Measurements from ENCODE around the gene CENPN. TPM values are rescaled to one million over a fixed set of nuclear protein-coding genes. Genes with fewer than 3 reads are reported as not detected.

The CENPN gene
- total RNA-seq, 1 experiment from 2014 or later: 78.6 TPM

DNA sequence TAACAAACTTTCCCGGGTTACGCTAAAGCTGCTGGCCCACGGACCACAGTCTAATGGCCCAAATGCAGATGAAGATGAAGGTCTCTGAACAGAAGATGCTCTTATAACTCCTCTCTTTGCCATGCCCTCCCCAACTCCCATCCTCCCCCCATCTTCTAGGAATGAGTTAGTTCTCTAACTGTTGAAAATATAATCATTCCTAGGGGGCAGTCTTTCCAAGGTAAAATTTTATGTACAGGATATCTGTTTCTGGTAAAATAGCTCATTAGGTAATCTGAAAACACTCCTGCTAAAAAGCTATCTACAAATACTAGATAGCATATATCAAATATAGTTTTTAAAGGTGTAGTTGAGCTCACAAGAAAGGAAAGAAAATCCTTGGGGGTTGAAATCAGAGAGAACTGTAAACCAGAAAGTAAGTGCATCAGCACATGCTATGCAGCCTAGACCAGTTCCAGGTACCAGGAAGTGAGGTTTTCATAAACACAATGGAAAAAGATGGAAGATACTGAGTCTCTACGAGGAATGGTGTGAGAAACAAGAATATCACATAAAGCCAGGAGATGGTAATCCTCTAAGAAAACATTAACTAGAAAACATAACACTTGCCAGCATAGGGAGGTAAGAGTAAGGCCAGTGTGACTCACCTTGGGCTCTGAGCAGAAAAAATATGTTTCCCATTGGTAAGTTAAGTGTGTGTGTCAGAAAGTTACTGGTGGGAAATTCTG is 38.5 kb upstream of the CENPN start:
- Histone ChIP-seq H3K27me3 (ENCODE audit: insufficient read depth, low read length) (no peaks in the 10 kb centered on the region), H3K27ac (ENCODE audit: insufficient read length, low read depth, low read length) (no peak overlapping the region), H2BK15ac (ENCODE audit: low read depth, low read length) (no peak overlapping the region), H3K18ac (ENCODE audit: insufficient read length, low read depth, low read length) (no peak overlapping the region), H3K79me1 (ENCODE audit: insufficient read depth, low read depth, low read length, poor library complexity, severe bottlenecking) (no peaks in the 10 kb centered on the region), H3T11ph (ENCODE audit: low read length) (no peak overlapping the region), H2BK120ac (ENCODE audit: low read depth, low read length, poor library complexity, severe bottlenecking) (no peak overlapping the region), H3K9me3 (ENCODE audit: control insufficient read depth, low read depth, low read length) (no peaks in the 10 kb centered on the region), H3K9ac (ENCODE audit: extremely low read depth, insufficient read length, low read length) (no peak overlapping the region), H2AFZ (ENCODE audit: low read length) (no peak overlapping the region), H3K4ac (ENCODE audit: low read depth, low read length) (no peak overlapping the region), H3K23me2 (ENCODE audit: insufficient read length, low read depth, low read length, poor library complexity, severe bottlenecking) (no peaks in the 10 kb centered on the region), H3K4me1 (ENCODE audit: insufficient read depth, low read length) (no peaks in the 10 kb centered on the region), H4K5ac (ENCODE audit: insufficient read length, low read depth, low read length) (no peak overlapping the region), H3K79me2 (ENCODE audit: insufficient read depth, low read length) (no peaks in the 10 kb centered on the region), H2AK5ac (ENCODE audit: insufficient read length, low read length) (no peak overlapping the region), H3K23ac (ENCODE audit: insufficient read length, low read depth, low read length) (no peak overlapping the region), H4K20me1 (ENCODE audit: control insufficient read depth, insufficient read depth, insufficient read length) (peaks cover 2% of the 10 kb centered on the region), H2BK5ac (ENCODE audit: insufficient read length, low read length) (no peak overlapping the region), H2BK12ac (ENCODE audit: insufficient read length, low read depth, low read length) (no peak overlapping the region), H3K14ac (ENCODE audit: insufficient read depth, low read length) (no peak overlapping the region), H3K4me2 (ENCODE audit: insufficient read depth, insufficient read length, low read length) (no peak overlapping the region), H3K56ac (ENCODE audit: insufficient read length, low read depth, low read length) (no peak overlapping the region), H4K91ac (ENCODE audit: insufficient read length, low read depth, low read length) (no peak overlapping the region), H4K8ac (replicated peaks; ENCODE audit: insufficient read length, low read depth, low read length) (no peak overlapping the region), H2BK20ac (ENCODE audit: low read depth, low read length, poor library complexity, severe bottlenecking) (no peak overlapping the region)
- Mint-ChIP-seq H3K36me3 (ENCODE audit: insufficient read depth in 1 of 3, low read depth in 3 of 3) (peaks cover 0 to 3% (median 2%) of the 10 kb centered on the region in 3 experiments; a peak in 2 of 7 replicates), H3K4me1 (no peaks in the 10 kb centered on the region), H3K27ac (no peak overlapping the region; a peak in 1 of 7 replicates), H3K27me3 (ENCODE audit: low read depth) (no peaks in the 10 kb centered on the region), H3K4me3 (no peak overlapping the region), H3K9me3 (no peaks in the 10 kb centered on the region)
- WGBS (ENCODE audit: extremely low coverage, insufficient read length, low lambda C conversion rate): no CpG with 5 or more reads among the region's 4 CpGs
- no peak for DNase-seq
- TF ChIP-seq, protein P1, sequence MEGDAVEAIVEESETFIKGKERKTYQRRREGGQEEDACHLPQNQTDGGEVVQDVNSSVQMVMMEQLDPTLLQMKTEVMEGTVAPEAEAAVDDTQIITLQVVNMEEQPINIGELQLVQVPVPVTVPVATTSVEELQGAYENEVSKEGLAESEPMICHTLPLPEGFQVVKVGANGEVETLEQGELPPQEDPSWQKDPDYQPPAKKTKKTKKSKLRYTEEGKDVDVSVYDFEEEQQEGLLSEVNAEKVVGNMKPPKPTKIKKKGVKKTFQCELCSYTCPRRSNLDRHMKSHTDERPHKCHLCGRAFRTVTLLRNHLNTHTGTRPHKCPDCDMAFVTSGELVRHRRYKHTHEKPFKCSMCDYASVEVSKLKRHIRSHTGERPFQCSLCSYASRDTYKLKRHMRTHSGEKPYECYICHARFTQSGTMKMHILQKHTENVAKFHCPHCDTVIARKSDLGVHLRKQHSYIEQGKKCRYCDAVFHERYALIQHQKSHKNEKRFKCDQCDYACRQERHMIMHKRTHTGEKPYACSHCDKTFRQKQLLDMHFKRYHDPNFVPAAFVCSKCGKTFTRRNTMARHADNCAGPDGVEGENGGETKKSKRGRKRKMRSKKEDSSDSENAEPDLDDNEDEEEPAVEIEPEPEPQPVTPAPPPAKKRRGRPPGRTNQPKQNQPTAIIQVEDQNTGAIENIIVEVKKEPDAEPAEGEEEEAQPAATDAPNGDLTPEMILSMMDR (conservative IDR thresholded peaks at IDR 0.05): no peak
